Islet of Langerhans (tissue), 1 donor: Measurements from ENCODE around the gene KLHL29.

Experiments
- FAIRE-seq: peaks from one replicate; lab custom pipeline; 2011; peaks lifted over from hg19 to GRCh38; lab: Jason Lieb, UNC

Gene KLHL29

GRCh38 chr2:23571527-23572282 is 186.7 kb downstream of the KLHL29 start:
- FAIRE-seq = no peak

DNA sequence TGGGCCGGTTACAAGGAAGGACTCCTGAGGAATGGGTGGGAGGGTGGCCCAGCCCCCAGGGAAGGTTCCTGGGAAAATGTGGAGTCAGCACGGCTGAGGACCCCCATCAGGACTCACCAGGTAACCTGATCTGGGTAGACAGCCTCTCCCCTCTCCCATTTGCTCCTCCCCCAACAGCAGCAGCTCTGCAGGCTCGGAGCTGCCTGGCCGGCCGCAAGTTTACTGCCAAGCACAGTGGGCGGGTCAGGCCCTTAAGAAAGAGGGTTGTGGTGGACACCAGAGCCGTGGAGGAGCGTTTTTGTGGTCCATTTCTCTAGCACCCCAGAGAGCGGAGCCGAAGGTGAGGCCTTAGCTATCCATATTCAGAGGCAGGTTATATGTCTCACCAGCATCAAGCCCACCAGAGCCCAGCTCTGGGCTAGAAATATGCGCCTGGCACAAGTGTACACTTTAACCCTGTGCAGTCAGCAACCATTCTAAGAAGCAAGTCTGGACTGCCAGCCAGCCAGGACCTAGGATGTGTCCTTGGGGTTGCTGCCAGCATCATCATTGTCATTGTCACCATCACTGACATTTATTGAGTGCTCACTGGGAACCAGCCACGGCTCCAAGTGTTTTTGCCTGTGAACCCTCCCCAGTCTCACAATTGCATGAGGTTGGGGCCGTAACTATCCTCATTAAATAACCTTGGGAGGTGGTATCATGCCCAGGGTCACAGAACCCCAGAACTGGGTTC is 190.1 kb downstream of the KLHL29 start:
- FAIRE-seq = no peak

GRCh38 chr2:23578964-23579671 is 194.1 kb downstream of the KLHL29 start:
- no peak for FAIRE-seq

GRCh38 chr2:23579674-23580073 is 194.7 kb downstream of the KLHL29 start:
- no peak for FAIRE-seq

GRCh38 chr2:23583467-23583866 is 198.5 kb downstream of the KLHL29 start:
- no peak for FAIRE-seq

DNA sequence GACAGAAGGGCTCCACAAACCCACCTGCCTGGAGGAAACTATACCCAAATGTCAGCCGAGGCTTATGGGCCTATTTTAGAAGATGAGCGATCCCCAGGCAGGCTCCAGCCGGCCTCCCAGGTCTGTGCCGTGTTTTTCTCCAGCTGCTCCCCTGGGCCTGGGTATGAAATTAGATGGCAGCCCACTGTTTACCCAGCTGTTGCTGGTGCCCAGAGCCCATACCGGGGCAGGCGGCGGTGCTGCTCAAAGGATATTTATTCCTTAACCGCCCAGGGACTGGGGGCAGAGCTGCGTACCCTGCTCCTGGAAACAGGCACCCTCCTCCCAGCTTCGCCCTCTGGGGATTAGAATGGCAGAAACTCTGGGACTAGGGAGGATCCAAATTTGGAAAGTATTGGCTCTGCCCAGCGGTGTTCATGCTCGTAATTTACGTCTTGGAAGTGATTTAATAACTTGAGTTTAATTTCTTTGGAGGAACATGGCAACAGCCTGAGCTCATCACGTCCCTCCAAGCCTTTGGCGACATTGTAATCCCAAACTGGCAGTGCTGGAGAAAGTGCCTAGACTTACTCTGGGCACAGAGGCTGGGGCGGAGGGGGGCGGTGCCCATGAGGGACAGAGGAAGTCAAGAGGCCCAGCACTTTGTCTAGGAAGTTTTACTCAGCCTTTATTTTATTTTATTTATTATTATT is 199.2 kb downstream of the KLHL29 start:
- no peak for FAIRE-seq

DNA sequence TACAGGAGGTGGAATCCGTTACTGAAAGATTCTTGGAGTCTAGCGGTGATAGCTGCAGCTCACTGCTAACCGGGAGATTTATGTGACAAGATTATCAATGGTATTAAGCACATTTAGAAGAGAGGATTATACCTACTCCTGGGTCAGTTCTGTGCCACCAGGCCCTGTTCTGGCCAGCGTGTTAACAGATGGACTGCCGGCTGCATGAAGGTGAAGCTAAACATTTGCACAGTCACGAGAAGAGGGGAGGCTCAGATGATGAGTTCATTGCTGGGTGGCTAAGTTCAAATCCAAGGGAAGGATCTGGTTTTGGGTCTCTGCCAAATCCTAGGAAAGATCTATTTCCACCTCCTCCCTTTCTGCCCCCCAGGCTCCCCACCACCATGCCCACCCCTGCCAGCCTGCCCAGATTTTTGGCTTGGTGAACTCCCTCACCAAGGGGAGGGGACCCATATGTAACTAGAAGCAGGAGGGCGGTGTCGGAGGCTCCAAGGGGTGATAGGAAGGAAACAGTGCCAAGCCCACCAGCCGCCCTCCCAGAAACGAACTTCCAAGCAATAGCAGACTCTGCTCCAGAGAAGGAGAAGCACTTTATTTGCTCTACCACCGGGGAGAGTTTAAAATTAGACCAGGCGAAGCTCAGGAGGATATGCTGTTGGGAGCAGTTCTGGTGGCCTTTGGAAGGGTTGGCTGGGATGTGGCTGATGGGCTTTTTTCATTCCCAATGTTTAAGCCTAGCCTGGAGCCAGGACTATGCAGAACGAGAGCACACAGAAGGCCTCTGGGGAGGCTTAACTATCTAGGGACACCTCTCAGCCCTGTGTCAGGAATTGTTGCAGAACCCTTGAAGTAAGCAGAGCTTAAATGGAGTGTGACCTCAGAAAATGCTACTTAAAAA is 200.5 kb downstream of the KLHL29 start:
- FAIRE-seq = no peak

DNA sequence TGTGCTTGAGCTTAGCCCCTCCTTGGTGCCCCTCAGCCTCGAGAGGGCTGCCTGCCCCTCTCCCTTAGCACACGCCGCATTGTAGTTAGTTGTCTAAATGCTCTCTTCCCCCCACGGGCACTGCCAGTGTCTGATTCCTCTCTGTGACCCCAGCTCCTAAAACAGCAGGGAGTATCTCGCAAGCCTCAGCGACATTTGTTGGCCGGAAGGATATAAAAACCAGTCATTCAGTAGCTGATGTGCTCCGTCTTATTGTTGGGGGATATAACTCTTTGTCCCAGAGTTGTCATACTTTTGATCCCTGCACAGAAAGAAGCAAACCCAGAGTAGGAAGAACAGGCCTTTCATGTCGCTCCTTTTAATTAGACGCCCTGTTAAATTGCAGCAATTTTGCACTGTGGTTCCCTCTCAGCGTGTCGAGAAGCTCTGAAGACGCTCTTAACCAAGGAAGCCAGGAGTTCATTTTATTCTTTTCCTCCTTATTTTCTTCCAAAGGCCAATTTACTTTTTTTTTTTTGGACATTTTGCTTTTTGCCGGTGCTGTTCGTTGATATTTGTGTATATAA is 201.8 kb downstream of the KLHL29 start:
- no peak for FAIRE-seq

DNA sequence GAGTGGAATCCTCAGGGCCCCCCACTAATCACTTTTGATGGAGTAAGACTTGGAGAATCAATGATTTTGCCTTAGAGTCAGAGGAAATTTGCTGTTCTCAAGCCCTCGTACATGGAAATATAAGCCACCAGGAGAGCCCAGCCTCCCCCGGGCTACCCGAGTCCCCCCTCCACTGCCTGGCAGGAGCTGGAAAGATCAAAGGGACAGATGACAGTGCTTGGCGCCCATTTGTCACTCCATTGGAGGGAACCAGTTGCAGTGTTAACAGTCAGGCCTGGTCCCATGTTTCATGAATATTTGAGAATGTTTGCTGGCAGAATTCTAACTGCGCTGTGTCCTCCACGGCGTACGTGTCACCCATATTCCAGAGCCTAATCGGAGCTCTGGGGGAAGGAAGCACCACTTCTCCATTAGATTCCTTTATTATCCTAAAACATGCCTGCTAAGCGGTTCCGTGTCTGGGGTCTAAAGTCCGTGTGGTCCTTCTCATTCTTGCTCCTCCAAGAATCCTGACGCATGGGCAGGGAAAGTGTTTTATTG is 202.4 kb downstream of the KLHL29 start:
- FAIRE-seq = no peak

- no peak for FAIRE-seq
These were observed 203.1 kb downstream of the KLHL29 start for GRCh38 chr2:23588106-23588505.

DNA sequence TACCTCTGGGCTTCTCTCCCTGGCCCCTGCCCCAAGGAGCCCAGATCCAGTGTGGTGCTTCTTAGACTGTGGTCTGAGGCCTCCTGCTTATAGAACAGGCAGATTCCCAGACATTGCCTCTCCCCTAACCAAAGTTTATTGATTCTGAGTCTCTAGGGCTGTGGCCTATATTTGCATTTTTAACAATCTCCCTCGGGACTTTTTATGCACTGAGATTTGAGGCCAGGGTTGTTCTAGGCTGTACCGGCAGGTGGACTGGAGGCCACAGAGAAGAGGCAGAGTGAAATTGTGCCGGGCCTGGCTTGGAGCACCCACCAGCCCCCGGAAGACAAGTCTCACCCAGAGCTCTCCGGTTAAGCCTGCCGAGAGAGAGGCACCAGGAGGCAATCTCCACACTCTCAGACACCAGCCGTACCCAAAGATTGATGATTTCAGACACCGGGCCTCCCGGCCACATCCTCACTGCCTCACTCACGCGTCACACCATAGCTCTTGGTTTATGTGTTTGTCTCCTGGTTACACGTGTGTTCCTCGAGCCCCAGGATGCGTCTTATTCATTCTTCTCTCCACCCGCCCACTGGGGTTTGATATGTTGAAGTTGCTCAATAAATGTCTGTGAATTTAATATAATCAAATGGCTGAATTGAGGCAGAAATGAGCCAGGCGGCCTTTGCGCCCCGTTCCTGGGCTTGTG is 203.7 kb downstream of the KLHL29 start:
- no peak for FAIRE-seq

DNA sequence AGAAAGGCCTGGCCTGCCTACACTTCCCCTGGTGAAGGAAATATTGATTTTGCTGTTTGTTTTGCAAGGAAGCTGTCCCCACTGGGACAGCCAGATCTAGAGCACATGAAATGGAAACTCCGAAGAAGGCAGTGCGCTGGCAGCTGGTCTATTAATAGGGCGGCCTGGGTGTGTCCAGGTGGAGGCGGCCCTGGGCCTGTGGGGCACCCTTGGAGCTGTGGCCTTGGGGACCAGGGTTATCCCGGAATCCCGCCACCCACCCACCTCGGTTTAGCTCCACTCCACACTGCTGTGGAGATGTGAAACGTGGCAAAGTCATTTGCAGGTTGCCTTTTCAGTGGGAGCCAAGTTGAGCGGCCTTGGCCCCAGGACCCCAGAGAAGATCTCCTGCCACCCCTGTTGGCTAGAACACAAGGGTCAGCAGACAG is 204.3 kb downstream of the KLHL29 start:
- no peak for FAIRE-seq

- FAIRE-seq = no peak
These were observed 204.8 kb downstream of the KLHL29 start for GRCh38 chr2:23589739-23590138.

- FAIRE-seq = no peak
These were observed 205.4 kb downstream of the KLHL29 start for GRCh38 chr2:23590241-23590869.

GRCh38 chr2:23591111-23591510 is 206.1 kb downstream of the KLHL29 start:
- FAIRE-seq = no peak

DNA sequence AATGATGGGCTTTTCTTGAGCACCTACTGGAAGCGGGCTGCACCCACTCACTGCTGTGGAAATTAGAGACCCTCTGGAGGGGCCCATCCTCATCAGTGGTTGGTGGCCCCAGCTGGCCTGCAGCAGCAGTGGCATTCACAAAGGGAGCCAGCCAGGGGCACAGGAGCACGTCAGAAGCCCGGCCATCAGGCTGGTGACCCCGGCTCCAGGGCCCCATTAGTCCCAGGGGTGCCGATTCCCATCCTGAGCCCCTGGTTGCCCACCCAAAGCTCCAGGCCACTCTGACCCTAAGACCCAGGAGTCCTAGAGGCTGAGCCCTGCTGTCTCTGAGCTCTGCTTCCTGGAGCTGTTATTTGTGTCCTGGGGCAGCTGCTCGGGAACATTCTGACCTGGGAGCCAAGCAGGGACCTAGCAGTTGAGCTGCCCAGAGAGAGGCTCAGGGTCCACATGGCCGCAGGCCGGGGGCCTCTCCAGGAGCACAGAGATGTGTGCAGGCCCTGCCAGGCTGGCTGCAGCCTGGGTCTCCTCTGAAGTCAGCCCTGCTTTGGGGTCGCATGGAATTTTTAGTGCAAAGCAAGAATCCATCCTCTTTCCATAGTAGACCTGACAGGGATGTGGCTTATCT is 207.2 kb downstream of the KLHL29 start:
- FAIRE-seq = no peak

GRCh38 chr2:23592898-23593751 is 208.1 kb downstream of the KLHL29 start:
- FAIRE-seq = no peak

DNA sequence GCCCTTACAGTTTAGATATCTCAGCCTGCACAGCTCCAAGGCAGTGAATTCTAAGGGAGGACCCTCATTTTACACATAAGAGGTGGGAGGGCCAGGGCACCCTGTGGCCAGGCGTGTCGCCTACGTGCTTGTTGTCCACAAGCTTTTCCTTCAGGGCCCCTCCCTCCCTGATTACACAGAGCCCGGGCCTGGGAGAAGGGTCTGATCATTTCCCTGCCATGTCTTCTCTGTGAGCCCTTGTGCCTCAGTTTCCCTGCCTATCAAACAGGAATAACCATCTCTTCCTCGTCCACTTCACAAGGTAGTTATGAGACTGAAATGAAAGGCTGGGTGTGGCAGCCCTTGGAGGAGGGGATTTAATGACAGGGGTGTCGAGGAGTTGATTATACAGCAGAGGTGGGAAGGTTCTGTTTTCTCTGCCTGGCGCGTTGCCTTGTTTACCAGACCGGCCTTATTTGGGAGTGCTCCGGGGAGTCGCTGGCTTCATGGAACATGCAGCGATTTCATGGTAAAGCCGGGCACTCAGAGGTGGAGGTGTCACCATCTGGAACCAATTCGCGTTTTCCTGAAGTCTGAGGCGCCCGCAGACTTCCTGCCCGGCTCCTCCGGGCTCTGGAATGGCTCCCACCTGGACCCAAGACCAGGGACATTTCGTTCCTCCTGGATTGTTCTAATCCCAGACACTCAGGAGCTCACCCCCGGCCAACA is 208.9 kb downstream of the KLHL29 start:
- FAIRE-seq = no peak
